Body of pancreas (tissue), 4 donors: Measurements from ENCODE around the gene SMCO2. TPM values are rescaled to one million over a fixed set of nuclear protein-coding genes. Genes with fewer than 3 reads are reported as not detected.

Source experiments
- ATAC-seq: fragments of 150-250 bp; one replicate; pipeline ENCODE4 v1.9.1; 2016
- DNase-seq, 4 donors: peaks; one replicate each; pipeline ENCODE4 v3.0.0-alpha.2; 2019
- H3K27ac ChIP-seq, 4 donors: fragments of 200-600 bp; sonication (generic); 1 replicate in 3 of 4; 2 replicates in 1 of 4; pipeline versions ENCODE4 v1.5.1 to v1.6.1; 2016 to 2019; ENCODE audit warnings: mild to moderate bottlenecking in 1 of 4, mixed read lengths in 1 of 4, moderate library complexity in 1 of 4
- H3K27me3 ChIP-seq, 2 donors: fragments of 200-600 bp; sonication (generic); one replicate each; pipeline ENCODE4 v1.6.0; 2016; ENCODE audit warnings: mild to moderate bottlenecking in 1 of 2
- H3K36me3 ChIP-seq, 2 donors: fragments of 200-600 bp; sonication (generic); replicated peaks in 1 of 2; 2 replicates each; pipeline ENCODE4 v1.5.1; 2016; ENCODE audit warnings: low read depth in 2 of 2; ENCODE audit not compliant: insufficient read depth in 1 of 2
- H3K4me1 ChIP-seq: fragments of 200-600 bp; sonication (generic); one replicate; pipeline ENCODE4 v1.6.0; 2016
- H3K4me3 ChIP-seq, 2 donors: fragments of 200-600 bp; sonication (generic); 1 replicate in 1 of 2; 2 replicates in 1 of 2; pipeline ENCODE4 v1.5.1; 2016 to 2019
- H3K9me3 ChIP-seq, 3 donors: fragments of 200-600 bp; sonication (generic); 1 replicate in 2 of 3; 2 replicates in 1 of 3; pipeline ENCODE4 v1.5.1; 2016
- POLR2A ChIP-seq, 3 donors: fragments of 450-650 bp; IDR thresholded peaks; one replicate each; pipeline ENCODE4 v1.6.1; 2016; ENCODE audit warnings: antibody characterized with exemption in 3 of 3, mild to moderate bottlenecking in 2 of 3
- WGBS, 2 donors: methylation state at CpG; one replicate each; pipeline ENCODE4 v1.1.5; 2017; 5-methylcytosine and 5-hydroxymethylcytosine counted together
- intact Hi-C: fragments of 100-400 bp; cut with DNase I; formaldehyde crosslinking; loops from one replicate; pipeline ENCODE4 v1.15.1; 2023
- total RNA-seq, 2 donors: library from RNA; depleted of rRNA; stranded (reverse); fragments of >200 nt; gene quantifications; one replicate each; pipeline ENCODE4 v1.1.0, GENCODE V29; 2016
- TF ChIP-seq, protein P1 (sequence below), 7 experiments: fragments of 450-650 bp in 4 of 7; fragments of 200-600 bp in 3 of 7; sonication (generic) in 3 of 7; IDR thresholded peaks; one replicate each; pipeline ENCODE4 v1.5.1; 2016 to 2019; ENCODE audit warnings: antibody characterized with exemption in 7 of 7

The SMCO2 gene
- total RNA-seq, 2 donors from 2014 or later: not detected

DNA sequence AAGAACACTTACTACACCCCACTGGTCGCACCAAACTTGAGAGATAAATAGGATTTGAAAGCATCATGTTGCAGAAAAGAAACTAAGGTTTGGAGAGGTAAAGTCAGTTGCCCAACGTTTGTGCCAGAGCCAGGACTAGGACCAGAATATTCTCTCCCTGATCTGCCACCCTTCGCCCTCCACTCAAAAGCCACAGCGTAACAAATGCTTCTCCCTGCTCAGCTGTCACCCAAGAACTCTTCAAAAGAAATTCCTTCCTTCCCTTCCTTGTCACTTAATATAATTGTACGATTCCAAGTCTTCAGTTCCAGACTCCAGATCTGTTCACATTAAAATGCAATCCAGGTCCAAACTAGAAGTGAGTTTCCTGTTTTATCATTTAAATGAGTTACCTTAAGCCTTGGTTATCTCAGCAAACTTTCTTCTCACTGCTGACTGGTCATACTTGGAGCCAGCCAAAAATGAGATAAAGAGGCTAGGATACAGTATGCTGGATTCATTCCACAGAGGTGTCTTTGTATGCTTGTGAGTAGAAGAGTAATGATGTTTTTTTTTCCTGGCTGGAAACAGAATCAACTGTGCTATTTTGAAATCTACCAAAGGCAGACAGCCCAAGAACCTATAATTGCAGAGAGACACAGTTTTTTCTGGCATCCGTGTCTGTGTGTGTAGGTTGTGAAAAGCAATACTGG, 64.6 kb downstream of the SMCO2 start:
- ATAC-seq (peak; percentile 83), DNase-seq (no peak)
- Histone ChIP-seq H3K27ac (peak overlapping the region; percentile 4 to 53 (median 47)), H3K9me3 (no peaks in the 10 kb centered on the region), H3K27me3 (no peaks in the 10 kb centered on the region), H3K36me3 (no peaks in the 10 kb centered on the region), H3K4me3 (no peak overlapping the region), H3K4me1 (peaks cover 9% of the 10 kb centered on the region)
- WGBS, 2 donors: 39 to 52% methylated on average over 6 of the region's 6 CpGs
- intact Hi-C loops: no loop called here
- TF ChIP-seq POLR2A (IDR thresholded peaks at IDR 0.05): no peak
- TF ChIP-seq, protein P1, sequence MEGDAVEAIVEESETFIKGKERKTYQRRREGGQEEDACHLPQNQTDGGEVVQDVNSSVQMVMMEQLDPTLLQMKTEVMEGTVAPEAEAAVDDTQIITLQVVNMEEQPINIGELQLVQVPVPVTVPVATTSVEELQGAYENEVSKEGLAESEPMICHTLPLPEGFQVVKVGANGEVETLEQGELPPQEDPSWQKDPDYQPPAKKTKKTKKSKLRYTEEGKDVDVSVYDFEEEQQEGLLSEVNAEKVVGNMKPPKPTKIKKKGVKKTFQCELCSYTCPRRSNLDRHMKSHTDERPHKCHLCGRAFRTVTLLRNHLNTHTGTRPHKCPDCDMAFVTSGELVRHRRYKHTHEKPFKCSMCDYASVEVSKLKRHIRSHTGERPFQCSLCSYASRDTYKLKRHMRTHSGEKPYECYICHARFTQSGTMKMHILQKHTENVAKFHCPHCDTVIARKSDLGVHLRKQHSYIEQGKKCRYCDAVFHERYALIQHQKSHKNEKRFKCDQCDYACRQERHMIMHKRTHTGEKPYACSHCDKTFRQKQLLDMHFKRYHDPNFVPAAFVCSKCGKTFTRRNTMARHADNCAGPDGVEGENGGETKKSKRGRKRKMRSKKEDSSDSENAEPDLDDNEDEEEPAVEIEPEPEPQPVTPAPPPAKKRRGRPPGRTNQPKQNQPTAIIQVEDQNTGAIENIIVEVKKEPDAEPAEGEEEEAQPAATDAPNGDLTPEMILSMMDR (IDR thresholded peaks at IDR 0.05): no peak

GRCh38 chr12:27511723-27512045, 65.1 kb downstream of the SMCO2 start:
- no peak for TF ChIP-seq POLR2A (IDR thresholded peaks at IDR 0.05)
- TF ChIP-seq, protein P1 (IDR thresholded peaks at IDR 0.05): no peak
- Histone ChIP-seq H3K4me1 (peaks cover 9% of the 10 kb centered on the region), H3K27ac (peak overlapping the region; percentile 4 to 53 (median 47)), H3K9me3 (no peaks in the 10 kb centered on the region), H3K4me3 (no peak overlapping the region), H3K27me3 (no peaks in the 10 kb centered on the region), H3K36me3 (no peaks in the 10 kb centered on the region)
- intact Hi-C loops: no loop called here
- ATAC-seq (peak; percentile 76), DNase-seq (no peak)
- 47 to 50% methylated on average over 3 of the region's 3 CpGs for WGBS, 2 donors

- DNase-seq (no peak), ATAC-seq (no peak)
- TF ChIP-seq POLR2A (IDR thresholded peaks at IDR 0.05): no peak
- TF ChIP-seq, protein P1 (IDR thresholded peaks at IDR 0.05): no peak
- intact Hi-C loops: no loop called here
- Histone ChIP-seq H3K36me3 (no peaks in the 10 kb centered on the region), H3K27me3 (no peaks in the 10 kb centered on the region), H3K27ac (peak overlapping the region in 2 of 4 donors; percentile 18 to 53), H3K4me1 (peaks cover 9% of the 10 kb centered on the region), H3K9me3 (no peaks in the 10 kb centered on the region), H3K4me3 (no peak overlapping the region)
- WGBS, 2 donors: 72 to 79% methylated on average over 7 of the region's 7 CpGs
Observed at GRCh38 chr12:27513155-27513824, 66.8 kb downstream of the SMCO2 start.

GRCh38 chr12:27515671-27516070, 69.1 kb downstream of the SMCO2 start:
- peaks cover 9% of the 10 kb centered on the region for H3K4me1 ChIP-seq
- H3K9me3 ChIP-seq: no peaks in the 10 kb centered on the region
- H3K36me3 ChIP-seq: no peaks in the 10 kb centered on the region
- no peaks in the 10 kb centered on the region for H3K27me3 ChIP-seq
- no peak overlapping the region for H3K4me3 ChIP-seq
- intact Hi-C loops: no loop called here
- peak in 1 of 3 donors; percentile 18 for TF ChIP-seq POLR2A (IDR thresholded peaks at IDR 0.05)
- TF ChIP-seq, protein P1 (IDR thresholded peaks at IDR 0.05): no peak
- 53 to 55% methylated on average over 9 of the region's 9 CpGs for WGBS, 2 donors
- ATAC-seq: peak; percentile 63
- DNase-seq: no peak
- H3K27ac ChIP-seq: peak overlapping the region in 3 of 4 donors; percentile 32 to 70 (median 64)
